ENCODE measurements around the gene EXTL2. TPM values are rescaled to one million over a fixed set of nuclear protein-coding genes. Genes with fewer than 3 reads are reported as not detected.
"Not testable (repeated sequence)": the region's sequence is repeated elsewhere in the genome, so short reads cannot be mapped to it uniquely, and the experiment has no call there.

EXTL2 gene
- total RNA-seq: 7.4 TPM

GRCh38 chr1:100894603-100895539, at the start of gene EXTL2:
EXTL2 (minus strand) TSS chr1:100894842; CDS start chr1:100888757, 6,085 bp downstream.
- peak; percentile 79 for ATAC-seq
- peak; percentile 91 for DNase-seq (ENCODE audit: low spot score)

- DNase-seq (ENCODE audit: low spot score) (no peak), ATAC-seq (no peak)
These were observed 48.9 kb upstream of the EXTL2 start for GRCh38 chr1:100943533-100943932.

GRCh38 chr1:100942304-100943046, 47.8 kb upstream of the EXTL2 start:
- no peak for ATAC-seq
- no peak for DNase-seq (ENCODE audit: low spot score)

GRCh38 chr1:100941580-100942216, 47.1 kb upstream of the EXTL2 start:
- DNase-seq (ENCODE audit: low spot score) (no peak), ATAC-seq (no peak)

- no peak for DNase-seq (ENCODE audit: low spot score)
- ATAC-seq: no peak
These were observed 46.5 kb upstream of the EXTL2 start for GRCh38 chr1:100941098-100941527.

- DNase-seq (ENCODE audit: low spot score) (no peak), ATAC-seq (no peak)
These were observed 41.7 kb upstream of the EXTL2 start for GRCh38 chr1:100936194-100936967.

GRCh38 chr1:100933555-100933954, 38.9 kb upstream of the EXTL2 start:
- not testable (repeated sequence) for DNase-seq (ENCODE audit: low spot score); ATAC-seq

GRCh38 chr1:100931716-100932115, 37.1 kb upstream of the EXTL2 start:
- ATAC-seq: no peak
- no peak for DNase-seq (ENCODE audit: low spot score)

GRCh38 chr1:100930494-100930893, 35.9 kb upstream of the EXTL2 start:
- ATAC-seq (no peak), DNase-seq (ENCODE audit: low spot score) (no peak)

- ATAC-seq: no peak
These were observed 33.5 kb upstream of the EXTL2 start for GRCh38 chr1:100928128-100928527.

GRCh38 chr1:100927276-100927675, 32.6 kb upstream of the EXTL2 start:
- no peak for DNase-seq (ENCODE audit: low spot score)
- ATAC-seq: no peak

More at GRCh38 chr1:100928128-100928527, 33.5 kb upstream of the EXTL2 start:
- no peak for DNase-seq (ENCODE audit: low spot score)

- ATAC-seq: no peak
- DNase-seq (ENCODE audit: low spot score): no peak
These were observed 31.6 kb upstream of the EXTL2 start for GRCh38 chr1:100926240-100926639.

GRCh38 chr1:100924991-100925390, 30.3 kb upstream of the EXTL2 start:
- DNase-seq (ENCODE audit: low spot score) (no peak), ATAC-seq (no peak)

- ATAC-seq (no peak), DNase-seq (ENCODE audit: low spot score) (no peak)
These were observed 29.6 kb upstream of the EXTL2 start for GRCh38 chr1:100924212-100924611.

GRCh38 chr1:100921110-100921706, 26.6 kb upstream of the EXTL2 start:
- ATAC-seq (peak; percentile 93), DNase-seq (ENCODE audit: low spot score) (no peak)

- DNase-seq (ENCODE audit: low spot score) (no peak), ATAC-seq (no peak)
These were observed 17.4 kb upstream of the EXTL2 start for GRCh38 chr1:100912019-100912418.

GRCh38 chr1:100909018-100909417, 14.4 kb upstream of the EXTL2 start:
- ATAC-seq (no peak), DNase-seq (ENCODE audit: low spot score) (no peak)

GRCh38 chr1:100907887-100908286, 13.2 kb upstream of the EXTL2 start:
- no peak for ATAC-seq
- no peak for DNase-seq (ENCODE audit: low spot score)

GRCh38 chr1:100905181-100905580, 10.5 kb upstream of the EXTL2 start:
- ATAC-seq: no peak

GRCh38 chr1:100904528-100904927, 9.9 kb upstream of the EXTL2 start:
- ATAC-seq (no peak), DNase-seq (ENCODE audit: low spot score) (no peak)

More at GRCh38 chr1:100905181-100905580, 10.5 kb upstream of the EXTL2 start:
- DNase-seq (ENCODE audit: low spot score): no peak
